ENCODE measurements around the gene CCL19. TPM values are rescaled to one million over a fixed set of nuclear protein-coding genes. Genes with fewer than 3 reads are reported as not detected.
A peak's percentile ranks its signal among the peaks of the same experiment; 100 is the strongest.

Gene CCL19
- total RNA-seq, 1 experiment from 2014 or later, result not detected

GRCh38 chr9:34664281-34665066 lies 26.6 kb downstream of the CCL19 start (continued):
- TF ChIP-seq ARID4B (CRISPR knock-in tag; IDR thresholded peaks at IDR 0.05; ENCODE audit: borderline replicate concordance) (no peak; the same call in 1 of the 2 replicates), FOXJ3 (CRISPR knock-in tag; IDR thresholded peaks at IDR 0.05; ENCODE audit: borderline replicate concordance) (no peak), ETV6 (CRISPR knock-in tag; IDR thresholded peaks at IDR 0.05) (0 out of 2 replicates have a peak, but pooled peaks have one; percentile 18), ZNF317 (CRISPR knock-in tag; IDR thresholded peaks at IDR 0.05; ENCODE audit: borderline replicate concordance, low read depth) (no peak), ZNF121 (CRISPR knock-in tag; IDR thresholded peaks at IDR 0.05) (peak; percentile 83), SP1 (CRISPR knock-in tag; conservative IDR thresholded peaks at IDR 0.05) (no peak)

- ChIA-PET POLR2A (no interaction called here), CTCF (interaction anchor here (1.2 to 3.5 kb wide), 6 partner anchors 11 to 331 kb away, joined by 3 to 56 read pairs (median 18); partner anchors contain the start of genes GALT, IL11RA and SIGMAR1)
- ATAC-seq, result no peak
- no peak for DNase-seq (ENCODE audit: low spot score)
- H3K27me3 Mint-ChIP-seq (ENCODE audit: low read depth), result peaks cover 6% of the 10 kb centered on the region
- H3K9me3 Mint-ChIP-seq, result no peaks in the 10 kb centered on the region
- H3K36me3 Mint-ChIP-seq, result peaks cover 4% of the 10 kb centered on the region; the same call in 1 of the 2 replicates
- H3K4me1 Mint-ChIP-seq, result peaks cover 9% of the 10 kb centered on the region
- TF ChIP-seq, protein P1, sequence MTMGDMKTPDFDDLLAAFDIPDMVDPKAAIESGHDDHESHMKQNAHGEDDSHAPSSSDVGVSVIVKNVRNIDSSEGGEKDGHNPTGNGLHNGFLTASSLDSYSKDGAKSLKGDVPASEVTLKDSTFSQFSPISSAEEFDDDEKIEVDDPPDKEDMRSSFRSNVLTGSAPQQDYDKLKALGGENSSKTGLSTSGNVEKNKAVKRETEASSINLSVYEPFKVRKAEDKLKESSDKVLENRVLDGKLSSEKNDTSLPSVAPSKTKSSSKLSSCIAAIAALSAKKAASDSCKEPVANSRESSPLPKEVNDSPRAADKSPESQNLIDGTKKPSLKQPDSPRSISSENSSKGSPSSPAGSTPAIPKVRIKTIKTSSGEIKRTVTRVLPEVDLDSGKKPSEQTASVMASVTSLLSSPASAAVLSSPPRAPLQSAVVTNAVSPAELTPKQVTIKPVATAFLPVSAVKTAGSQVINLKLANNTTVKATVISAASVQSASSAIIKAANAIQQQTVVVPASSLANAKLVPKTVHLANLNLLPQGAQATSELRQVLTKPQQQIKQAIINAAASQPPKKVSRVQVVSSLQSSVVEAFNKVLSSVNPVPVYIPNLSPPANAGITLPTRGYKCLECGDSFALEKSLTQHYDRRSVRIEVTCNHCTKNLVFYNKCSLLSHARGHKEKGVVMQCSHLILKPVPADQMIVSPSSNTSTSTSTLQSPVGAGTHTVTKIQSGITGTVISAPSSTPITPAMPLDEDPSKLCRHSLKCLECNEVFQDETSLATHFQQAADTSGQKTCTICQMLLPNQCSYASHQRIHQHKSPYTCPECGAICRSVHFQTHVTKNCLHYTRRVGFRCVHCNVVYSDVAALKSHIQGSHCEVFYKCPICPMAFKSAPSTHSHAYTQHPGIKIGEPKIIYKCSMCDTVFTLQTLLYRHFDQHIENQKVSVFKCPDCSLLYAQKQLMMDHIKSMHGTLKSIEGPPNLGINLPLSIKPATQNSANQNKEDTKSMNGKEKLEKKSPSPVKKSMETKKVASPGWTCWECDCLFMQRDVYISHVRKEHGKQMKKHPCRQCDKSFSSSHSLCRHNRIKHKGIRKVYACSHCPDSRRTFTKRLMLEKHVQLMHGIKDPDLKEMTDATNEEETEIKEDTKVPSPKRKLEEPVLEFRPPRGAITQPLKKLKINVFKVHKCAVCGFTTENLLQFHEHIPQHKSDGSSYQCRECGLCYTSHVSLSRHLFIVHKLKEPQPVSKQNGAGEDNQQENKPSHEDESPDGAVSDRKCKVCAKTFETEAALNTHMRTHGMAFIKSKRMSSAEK (CRISPR knock-in tag; IDR thresholded peaks at IDR 0.05; ENCODE audit: borderline replicate concordance), result no peak
- no peak overlapping the region for H3K4me3 Mint-ChIP-seq
- no peak overlapping the region for H3K27ac Mint-ChIP-seq
These were observed 27.8 kb downstream of the CCL19 start for GRCh38 chr9:34663303-34663605.

DNA sequence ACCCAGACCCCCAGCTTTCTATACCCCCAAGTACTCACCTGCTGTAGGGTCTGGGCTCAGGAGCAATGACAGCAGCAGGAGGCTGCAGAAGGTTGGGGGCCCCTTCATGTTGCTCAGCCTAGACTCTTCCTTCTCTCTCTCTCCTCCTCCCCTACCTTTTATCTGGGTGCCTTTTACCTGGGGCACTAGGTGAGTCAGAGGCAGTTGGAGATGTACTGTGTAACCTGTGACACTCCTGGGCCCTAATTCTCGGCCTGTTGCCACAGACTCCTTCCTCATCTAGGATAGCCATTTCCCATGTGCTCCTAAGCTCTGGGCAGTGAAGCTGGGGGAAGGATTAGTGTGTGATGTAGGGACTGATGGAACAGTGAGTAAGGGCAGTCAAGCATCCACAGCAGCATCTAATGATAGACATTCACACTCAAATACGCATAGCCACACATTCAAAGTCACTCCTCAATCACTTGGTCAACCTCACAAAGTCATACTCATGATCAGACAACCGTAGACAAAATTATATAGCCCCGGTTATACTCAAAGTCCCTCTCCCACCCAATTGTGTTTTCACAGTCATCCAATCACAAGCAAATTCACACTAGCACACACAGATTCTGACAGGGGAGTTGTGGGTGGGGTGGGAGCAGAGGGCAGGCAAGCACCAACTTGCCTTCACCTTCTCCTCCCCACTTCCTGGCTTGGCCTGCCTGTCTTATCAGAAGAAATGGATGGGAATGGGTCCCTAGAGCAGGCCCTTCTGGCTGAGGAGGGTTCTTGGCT lies 28.4 kb downstream of the CCL19 start, which contains the start of gene CCL27:
CCL27 (minus strand) TSS at position 132 of the 777 bp plus-strand sequence; CDS start at position 108, 24 bp downstream.
- ATAC-seq (no peak), DNase-seq (ENCODE audit: low spot score) (no peak)
- Mint-ChIP-seq H3K9me3 (no peaks in the 10 kb centered on the region), H3K36me3 (0 out of 2 replicates have a peak, but pooled peaks cover 2% of the 10 kb centered on the region), H3K27me3 (ENCODE audit: low read depth) (peaks cover 6% of the 10 kb centered on the region), H3K27ac (no peak within 1 kb of the TSS), H3K4me1 (peaks cover 9% of the 10 kb centered on the region), H3K4me3 (no peak within 1 kb of the TSS)
- CTCF ChIA-PET, result interaction anchor here (0.8 to 3.5 kb wide), 6 partner anchors 13 to 71 kb away, joined by 4 to 39 read pairs (median 6); partner anchors contain the start of genes GALT and SIGMAR1
- POLR2A ChIA-PET, result interaction anchor here (1.0 kb wide), 1 partner anchor 16 kb away, joined by 3 read pairs; the partner anchor contains the start of gene GALT
- TF ChIP-seq PREB (CRISPR knock-in tag; IDR thresholded peaks at IDR 0.05; ENCODE audit: borderline replicate concordance) (no peak), ELF4 (CRISPR knock-in tag; IDR thresholded peaks at IDR 0.05; ENCODE audit: low read depth) (no peak), SOX15 (CRISPR knock-in tag; IDR thresholded peaks at IDR 0.05) (no peak), ZNF396 (CRISPR knock-in tag; IDR thresholded peaks at IDR 0.05; ENCODE audit: borderline replicate concordance) (no peak)
- TF ChIP-seq, protein P2, sequence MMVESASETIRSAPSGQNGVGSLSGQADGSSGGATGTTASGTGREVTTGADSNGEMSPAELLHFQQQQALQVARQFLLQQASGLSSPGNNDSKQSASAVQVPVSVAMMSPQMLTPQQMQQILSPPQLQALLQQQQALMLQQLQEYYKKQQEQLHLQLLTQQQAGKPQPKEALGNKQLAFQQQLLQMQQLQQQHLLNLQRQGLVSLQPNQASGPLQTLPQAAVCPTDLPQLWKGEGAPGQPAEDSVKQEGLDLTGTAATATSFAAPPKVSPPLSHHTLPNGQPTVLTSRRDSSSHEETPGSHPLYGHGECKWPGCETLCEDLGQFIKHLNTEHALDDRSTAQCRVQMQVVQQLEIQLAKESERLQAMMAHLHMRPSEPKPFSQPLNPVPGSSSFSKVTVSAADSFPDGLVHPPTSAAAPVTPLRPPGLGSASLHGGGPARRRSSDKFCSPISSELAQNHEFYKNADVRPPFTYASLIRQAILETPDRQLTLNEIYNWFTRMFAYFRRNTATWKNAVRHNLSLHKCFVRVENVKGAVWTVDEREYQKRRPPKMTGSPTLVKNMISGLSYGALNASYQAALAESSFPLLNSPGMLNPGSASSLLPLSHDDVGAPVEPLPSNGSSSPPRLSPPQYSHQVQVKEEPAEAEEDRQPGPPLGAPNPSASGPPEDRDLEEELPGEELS (CRISPR knock-in tag; IDR thresholded peaks at IDR 0.05), result no peak
- TF ChIP-seq, protein P3, sequence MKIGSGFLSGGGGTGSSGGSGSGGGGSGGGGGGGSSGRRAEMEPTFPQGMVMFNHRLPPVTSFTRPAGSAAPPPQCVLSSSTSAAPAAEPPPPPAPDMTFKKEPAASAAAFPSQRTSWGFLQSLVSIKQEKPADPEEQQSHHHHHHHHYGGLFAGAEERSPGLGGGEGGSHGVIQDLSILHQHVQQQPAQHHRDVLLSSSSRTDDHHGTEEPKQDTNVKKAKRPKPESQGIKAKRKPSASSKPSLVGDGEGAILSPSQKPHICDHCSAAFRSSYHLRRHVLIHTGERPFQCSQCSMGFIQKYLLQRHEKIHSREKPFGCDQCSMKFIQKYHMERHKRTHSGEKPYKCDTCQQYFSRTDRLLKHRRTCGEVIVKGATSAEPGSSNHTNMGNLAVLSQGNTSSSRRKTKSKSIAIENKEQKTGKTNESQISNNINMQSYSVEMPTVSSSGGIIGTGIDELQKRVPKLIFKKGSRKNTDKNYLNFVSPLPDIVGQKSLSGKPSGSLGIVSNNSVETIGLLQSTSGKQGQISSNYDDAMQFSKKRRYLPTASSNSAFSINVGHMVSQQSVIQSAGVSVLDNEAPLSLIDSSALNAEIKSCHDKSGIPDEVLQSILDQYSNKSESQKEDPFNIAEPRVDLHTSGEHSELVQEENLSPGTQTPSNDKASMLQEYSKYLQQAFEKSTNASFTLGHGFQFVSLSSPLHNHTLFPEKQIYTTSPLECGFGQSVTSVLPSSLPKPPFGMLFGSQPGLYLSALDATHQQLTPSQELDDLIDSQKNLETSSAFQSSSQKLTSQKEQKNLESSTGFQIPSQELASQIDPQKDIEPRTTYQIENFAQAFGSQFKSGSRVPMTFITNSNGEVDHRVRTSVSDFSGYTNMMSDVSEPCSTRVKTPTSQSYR (CRISPR knock-in tag; IDR thresholded peaks at IDR 0.05), result no peak

Measured in WTC11 (cell line).